Measurements from ENCODE around the gene PRPF6.
A peak's percentile ranks its signal among the peaks of the same experiment; 100 is the strongest.

PRPF6 gene

DNA sequence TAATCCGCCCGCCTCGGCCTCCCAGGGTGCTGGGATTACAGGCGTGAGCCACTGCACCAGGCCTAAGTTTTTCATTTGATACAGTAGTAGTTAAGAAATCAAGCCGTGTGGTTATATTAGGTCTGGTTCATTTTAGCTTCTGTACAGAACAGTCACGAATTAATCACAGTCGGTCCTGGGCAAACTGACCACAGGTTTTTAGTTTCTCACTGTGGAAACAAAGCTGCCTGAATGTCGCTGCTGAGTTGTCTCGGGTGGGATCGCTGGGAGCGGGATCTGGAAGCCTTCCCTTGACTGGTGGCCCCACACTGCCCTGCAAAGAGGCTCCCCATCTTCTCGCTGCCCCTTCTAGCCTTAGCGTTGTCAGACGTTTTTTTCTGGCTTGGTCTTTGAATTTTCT lies 43.3 kb upstream of the PRPF6 start:
- TF ChIP-seq, protein P1, sequence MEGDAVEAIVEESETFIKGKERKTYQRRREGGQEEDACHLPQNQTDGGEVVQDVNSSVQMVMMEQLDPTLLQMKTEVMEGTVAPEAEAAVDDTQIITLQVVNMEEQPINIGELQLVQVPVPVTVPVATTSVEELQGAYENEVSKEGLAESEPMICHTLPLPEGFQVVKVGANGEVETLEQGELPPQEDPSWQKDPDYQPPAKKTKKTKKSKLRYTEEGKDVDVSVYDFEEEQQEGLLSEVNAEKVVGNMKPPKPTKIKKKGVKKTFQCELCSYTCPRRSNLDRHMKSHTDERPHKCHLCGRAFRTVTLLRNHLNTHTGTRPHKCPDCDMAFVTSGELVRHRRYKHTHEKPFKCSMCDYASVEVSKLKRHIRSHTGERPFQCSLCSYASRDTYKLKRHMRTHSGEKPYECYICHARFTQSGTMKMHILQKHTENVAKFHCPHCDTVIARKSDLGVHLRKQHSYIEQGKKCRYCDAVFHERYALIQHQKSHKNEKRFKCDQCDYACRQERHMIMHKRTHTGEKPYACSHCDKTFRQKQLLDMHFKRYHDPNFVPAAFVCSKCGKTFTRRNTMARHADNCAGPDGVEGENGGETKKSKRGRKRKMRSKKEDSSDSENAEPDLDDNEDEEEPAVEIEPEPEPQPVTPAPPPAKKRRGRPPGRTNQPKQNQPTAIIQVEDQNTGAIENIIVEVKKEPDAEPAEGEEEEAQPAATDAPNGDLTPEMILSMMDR (IDR thresholded peaks at IDR 0.05), result no peak
- no peak for TF ChIP-seq ZFX (IDR thresholded peaks at IDR 0.05; ENCODE audit: borderline replicate concordance)
- peak overlapping the region; percentile 24; the same call in 1 of the 2 replicates for H3K27ac ChIP-seq

- H3K27ac ChIP-seq, result peak overlapping the region; percentile 23; the same call in 1 of the 2 replicates
- TF ChIP-seq, protein P1 (IDR thresholded peaks at IDR 0.05), result no peak
- no peak for TF ChIP-seq ZFX (IDR thresholded peaks at IDR 0.05; ENCODE audit: borderline replicate concordance)
These were observed 41.6 kb upstream of the PRPF6 start for GRCh38 chr20:63939061-63939935.

DNA sequence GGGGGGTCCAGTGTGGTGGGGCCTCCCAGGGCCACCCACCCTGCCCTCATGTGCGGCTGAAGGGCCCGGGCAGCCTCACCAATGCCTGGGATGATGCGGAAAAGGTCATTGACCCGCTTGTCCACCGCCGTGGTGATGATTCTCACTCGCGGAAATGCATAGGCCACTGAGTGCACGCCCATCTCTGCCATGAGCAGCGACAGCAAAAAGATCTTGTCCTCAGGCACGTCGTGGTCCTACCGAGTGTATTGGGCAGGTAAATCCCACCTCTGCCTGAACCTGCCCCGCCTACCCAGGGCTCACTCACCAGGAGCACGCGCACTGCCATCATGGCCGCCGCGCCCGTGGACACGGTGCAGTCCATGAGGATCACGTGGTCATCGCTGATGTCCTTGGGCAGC lies 40.9 kb upstream of the PRPF6 start:
- TF ChIP-seq, protein P1 (IDR thresholded peaks at IDR 0.05), result no peak
- TF ChIP-seq ZFX (IDR thresholded peaks at IDR 0.05; ENCODE audit: borderline replicate concordance), result no peak
- no peak overlapping the region for H3K27ac ChIP-seq

- TF ChIP-seq, protein P1 (IDR thresholded peaks at IDR 0.05), result no peak
- no peak for TF ChIP-seq ZFX (IDR thresholded peaks at IDR 0.05; ENCODE audit: borderline replicate concordance)
- peak overlapping the region; percentile 57 for H3K27ac ChIP-seq
These were observed 40.3 kb upstream of the PRPF6 start for GRCh38 chr20:63940472-63941266.

DNA sequence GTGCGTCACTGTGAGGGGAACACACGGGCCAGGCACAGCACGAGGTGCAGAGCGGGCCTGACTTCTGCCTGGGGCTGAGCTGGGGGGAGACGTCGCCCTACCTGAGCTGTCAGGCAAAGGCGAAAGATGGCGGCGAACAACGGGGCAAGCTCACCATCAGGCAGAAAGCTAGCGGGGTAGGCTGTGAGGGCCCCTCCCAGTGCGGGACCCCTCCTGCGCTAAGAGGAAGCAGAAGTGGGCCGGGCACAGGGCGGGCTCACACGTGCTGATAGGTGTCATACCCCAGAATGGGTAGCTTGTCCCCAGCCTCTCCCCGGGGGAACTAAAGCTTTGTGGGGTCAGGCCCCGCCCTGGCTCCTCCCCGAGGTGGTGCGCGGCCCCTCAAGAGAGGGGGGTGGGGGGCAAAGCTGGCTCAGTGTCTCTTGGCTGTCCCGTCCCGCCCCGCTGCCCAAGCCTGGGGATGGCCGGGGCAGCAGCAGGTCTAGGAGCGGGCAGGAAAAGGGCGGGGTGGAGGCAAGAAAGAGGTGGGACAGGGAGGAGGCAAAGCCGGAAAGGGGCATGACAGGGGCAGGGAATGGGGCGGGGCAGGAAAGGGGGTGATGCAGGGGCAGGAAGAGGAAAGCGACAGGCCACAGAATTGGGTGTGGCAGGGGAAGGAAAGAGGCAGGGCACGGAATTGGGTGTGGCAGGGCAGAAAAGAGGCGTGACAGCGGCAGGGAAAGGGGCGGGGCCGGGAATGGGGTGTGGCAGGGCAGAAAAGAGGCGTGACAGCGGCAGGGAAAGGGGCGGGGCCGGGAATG lies 39.5 kb upstream of the PRPF6 start:
- TF ChIP-seq, protein P1 (IDR thresholded peaks at IDR 0.05), result no peak
- no peak for TF ChIP-seq ZFX (IDR thresholded peaks at IDR 0.05; ENCODE audit: borderline replicate concordance)
- peak overlapping the region; percentile 57 for H3K27ac ChIP-seq

GRCh38 chr20:63942250-63942951 lies 38.5 kb upstream of the PRPF6 start:
- peak overlapping the region; percentile 59 for H3K27ac ChIP-seq
- TF ChIP-seq, protein P1 (IDR thresholded peaks at IDR 0.05), result no peak
- TF ChIP-seq ZFX (IDR thresholded peaks at IDR 0.05; ENCODE audit: borderline replicate concordance), result no peak

Measured in 22Rv1 (cell line).